OCI-LY1 (cell line): ENCODE data around the gene USP47.

Experiments used
- CTCF ChIP-seq: fragments of 200-600 bp; sonication (generic), shearing (Covaris generic); IDR thresholded peaks from 2 replicates; pipeline ENCODE4 v1.5.1; 2017; ENCODE audit warnings: mild to moderate bottlenecking, antibody characterized with exemption, low read length, moderate library complexity, mixed read lengths
- EZH2 ChIP-seq: fragments of 200-600 bp; sonication (generic), shearing (Covaris generic); IDR thresholded peaks from 2 replicates; pipeline ENCODE4 v1.8.0; 2017; ENCODE audit warnings: borderline replicate concordance, mixed run types, mild to moderate bottlenecking, antibody characterized with exemption, low read length, moderate library complexity, mixed read lengths

GRCh38 chr11:11898648-11899047, 56.9 kb downstream of the USP47 start:
- TF ChIP-seq CTCF = no peak
- TF ChIP-seq EZH2 = no peak
